Mesothelial cell of epicardium (in vitro differentiated cells): ENCODE measurements around the gene DPPA2. TPM values are rescaled to one million over a fixed set of nuclear protein-coding genes. Genes with fewer than 3 reads are reported as not detected.

Experiments
- DNase-seq, 2 experiments: peaks; one replicate each; pipeline ENCODE4 v3.0.0; 2021; ENCODE audit warnings: low spot score in 2 of 2; ENCODE audit not compliant: unreplicated experiment in 2 of 2
- H3K27ac Mint-ChIP-seq: 2 replicates; pipeline ENCODE4 v1.8.0; 2021; ENCODE audit warnings: mixed read lengths
- H3K27me3 Mint-ChIP-seq: 2 replicates; pipeline ENCODE4 v1.8.0; 2021; ENCODE audit warnings: low read depth, mixed read lengths
- H3K36me3 Mint-ChIP-seq: 2 replicates; pipeline ENCODE4 v1.8.0; 2021; ENCODE audit warnings: mixed read lengths
- H3K4me1 Mint-ChIP-seq: 2 replicates; pipeline ENCODE4 v1.8.0; 2021; ENCODE audit warnings: mixed read lengths
- H3K4me3 Mint-ChIP-seq: 2 replicates; pipeline ENCODE4 v1.8.0; 2021; ENCODE audit warnings: mild to moderate bottlenecking, moderate library complexity, mixed read lengths
- H3K9me3 Mint-ChIP-seq: 2 replicates; pipeline ENCODE4 v1.8.0; 2021; ENCODE audit warnings: mixed read lengths
- CTCF ChIP-seq: fragments of 200-600 bp; sonication (generic); IDR thresholded peaks from one replicate; pipeline ENCODE4 v1.5.0; 2021; ENCODE audit warnings: antibody characterized with exemption; ENCODE audit not compliant: unreplicated experiment
- total RNA-seq: library from RNA; stranded (reverse); gene quantifications from 3 replicates; pipeline ENCODE4 v1.2.1, GENCODE V29; 2021

The DPPA2 gene
- total RNA-seq, 1 donor from 2014 or later = 1.2 TPM

GRCh38 chr3:109334572-109334971 lies 18.3 kb upstream of the DPPA2 start:
- Mint-ChIP-seq H3K36me3 (peaks cover 7% of the 10 kb centered on the region), H3K4me1 (peaks cover 33% of the 10 kb centered on the region), H3K27ac (peak overlapping the region; percentile 26), H3K27me3 (no peaks in the 10 kb centered on the region), H3K4me3 (peak overlapping the region; percentile 13), H3K9me3 (no peaks in the 10 kb centered on the region)
- no peak for DNase-seq
- no peak for TF ChIP-seq CTCF

- no peak for DNase-seq
- TF ChIP-seq CTCF = no peak
- Mint-ChIP-seq H3K27ac (no peak overlapping the region), H3K4me1 (peaks cover 24% of the 10 kb centered on the region), H3K9me3 (no peaks in the 10 kb centered on the region), H3K4me3 (no peak overlapping the region), H3K27me3 (no peaks in the 10 kb centered on the region), H3K36me3 (peaks cover 7% of the 10 kb centered on the region)
Observed at GRCh38 chr3:109331692-109332091, 15.4 kb upstream of the DPPA2 start.

GRCh38 chr3:109330405-109330804 lies 14.1 kb upstream of the DPPA2 start:
- Mint-ChIP-seq H3K36me3 (peaks cover 11% of the 10 kb centered on the region), H3K27me3 (no peaks in the 10 kb centered on the region), H3K27ac (no peak overlapping the region), H3K4me1 (peaks cover 16% of the 10 kb centered on the region), H3K4me3 (no peak overlapping the region), H3K9me3 (no peaks in the 10 kb centered on the region)
- DNase-seq = no peak
- TF ChIP-seq CTCF = no peak

GRCh38 chr3:109328202-109328601 lies 11.9 kb upstream of the DPPA2 start:
- DNase-seq = no peak
- Mint-ChIP-seq H3K36me3 (peaks cover 18% of the 10 kb centered on the region), H3K4me3 (no peak overlapping the region), H3K27me3 (no peaks in the 10 kb centered on the region), H3K9me3 (no peaks in the 10 kb centered on the region), H3K4me1 (no peaks in the 10 kb centered on the region), H3K27ac (no peak overlapping the region)
- TF ChIP-seq CTCF = no peak

GRCh38 chr3:109325657-109326056 lies 9.3 kb upstream of the DPPA2 start:
- H3K9me3 Mint-ChIP-seq = no peaks in the 10 kb centered on the region
- no peak for TF ChIP-seq CTCF
- no peak for DNase-seq
- no peaks in the 10 kb centered on the region for H3K27me3 Mint-ChIP-seq
- H3K27ac Mint-ChIP-seq = peak overlapping the region; percentile 41
- peaks cover 17% of the 10 kb centered on the region for H3K36me3 Mint-ChIP-seq
- no peaks in the 10 kb centered on the region for H3K4me1 Mint-ChIP-seq
- H3K4me3 Mint-ChIP-seq = no peak overlapping the region

- Mint-ChIP-seq H3K27me3 (no peaks in the 10 kb centered on the region), H3K4me1 (no peaks in the 10 kb centered on the region), H3K4me3 (no peak overlapping the region), H3K36me3 (peaks cover 17% of the 10 kb centered on the region), H3K27ac (no peak overlapping the region), H3K9me3 (no peaks in the 10 kb centered on the region)
- no peak for DNase-seq
- no peak for TF ChIP-seq CTCF
Observed at GRCh38 chr3:109325109-109325508, 8.8 kb upstream of the DPPA2 start.
